Calu3 (cell line): Measurements from ENCODE around the gene HNRNPDL. TPM values are rescaled to one million over a fixed set of nuclear protein-coding genes. Genes with fewer than 3 reads are reported as not detected.

ENCODE experiments used
- BruUV-seq: library from RNA; stranded (reverse); fragments of 400-500 nt; replicated peaks from 2 replicates; lab custom pipeline; 2021; lab: Mats Ljungman, UMichigan
- CTCF ChIA-PET: fragments of 300-600 bp; sonication (Branson Sonifier 250); formaldehyde crosslinking; loops from one replicate; lab custom pipeline; 2022; ENCODE audit warnings: antibody characterized with exemption; lab: Charles Lee
- DNase-seq: peaks from one replicate; pipeline ENCODE4 v3.0.0; 2022
- H3K27ac Mint-ChIP-seq: one replicate; pipeline ENCODE4 v1.8.0; 2022; ENCODE audit warnings: mixed read lengths; ENCODE audit not compliant: unreplicated experiment
- H3K27me3 Mint-ChIP-seq: one replicate; pipeline ENCODE4 v1.8.0; 2022; ENCODE audit warnings: mixed read lengths; ENCODE audit not compliant: unreplicated experiment
- H3K36me3 Mint-ChIP-seq: one replicate; pipeline ENCODE4 v1.8.0; 2022; ENCODE audit warnings: mild to moderate bottlenecking, moderate library complexity, mixed read lengths; ENCODE audit not compliant: insufficient read depth, unreplicated experiment
- H3K4me1 Mint-ChIP-seq: one replicate; pipeline ENCODE4 v1.8.0; 2022; ENCODE audit warnings: mild to moderate bottlenecking, low read depth, mixed read lengths; ENCODE audit not compliant: unreplicated experiment
- H3K4me3 Mint-ChIP-seq: one replicate; pipeline ENCODE4 v1.8.0; 2022; ENCODE audit warnings: mild to moderate bottlenecking, low read depth, moderate library complexity, mixed read lengths; ENCODE audit not compliant: unreplicated experiment
- H3K9me3 Mint-ChIP-seq: one replicate; pipeline ENCODE4 v1.8.0; 2022; ENCODE audit warnings: low read depth, mixed read lengths; ENCODE audit not compliant: unreplicated experiment
- CTCF ChIP-seq: fragments of 200-600 bp; IDR thresholded peaks from one replicate; pipeline ENCODE4 v1.8.0; 2022; ENCODE audit warnings: antibody characterized with exemption; ENCODE audit not compliant: unreplicated experiment
- intact Hi-C: fragments of 100-400 bp; cut with micrococcal nuclease; formaldehyde crosslinking; loops from one replicate; pipeline ENCODE4 v1.10.0; 2022; ENCODE audit not compliant: unreplicated experiment
- total RNA-seq: library from RNA; stranded (reverse); gene quantifications from 2 replicates; pipeline ENCODE4 v1.2.3, GENCODE V29; 2022

HNRNPDL gene
- total RNA-seq, 1 experiment from 2014 or later, result 198 TPM

GRCh38 chr4:82450966-82451755, 20.9 kb upstream of the HNRNPDL start:
- H3K27ac Mint-ChIP-seq, result no peak overlapping the region
- H3K4me3 Mint-ChIP-seq, result no peak overlapping the region
- no peaks in the 10 kb centered on the region for H3K4me1 Mint-ChIP-seq
- CTCF ChIA-PET, result interaction anchor here (0.7 kb wide), 1 partner anchor 42 kb away, joined by 4 read pairs; no protein-coding TSS in a partner anchor
- no TSS peak for BruUV-seq
- DNase-seq, result no peak
- no peaks in the 10 kb centered on the region for H3K27me3 Mint-ChIP-seq
- no peak for TF ChIP-seq CTCF
- no peaks in the 10 kb centered on the region for H3K9me3 Mint-ChIP-seq
- H3K36me3 Mint-ChIP-seq, result peaks cover 20% of the 10 kb centered on the region
- intact Hi-C loops, result no loop called here

GRCh38 chr4:82447886-82448285, 17.6 kb upstream of the HNRNPDL start:
- no TSS peak for BruUV-seq
- intact Hi-C loops, result no loop called here
- DNase-seq, result no peak
- CTCF ChIA-PET, result no interaction called here
- TF ChIP-seq CTCF, result no peak
- no peaks in the 10 kb centered on the region for H3K4me1 Mint-ChIP-seq
- no peaks in the 10 kb centered on the region for H3K27me3 Mint-ChIP-seq
- no peak overlapping the region for H3K4me3 Mint-ChIP-seq
- H3K9me3 Mint-ChIP-seq, result no peaks in the 10 kb centered on the region
- peaks cover 20% of the 10 kb centered on the region for H3K36me3 Mint-ChIP-seq
- no peak overlapping the region for H3K27ac Mint-ChIP-seq

- Mint-ChIP-seq H3K9me3 (no peaks in the 10 kb centered on the region), H3K27me3 (no peaks in the 10 kb centered on the region), H3K4me3 (no peak overlapping the region), H3K36me3 (peaks cover 16% of the 10 kb centered on the region), H3K4me1 (peaks cover 35% of the 10 kb centered on the region), H3K27ac (no peak overlapping the region)
- intact Hi-C loops, result no loop called here
- CTCF ChIA-PET, result no interaction called here
- no TSS peak for BruUV-seq
- no peak for DNase-seq
- TF ChIP-seq CTCF, result no peak
These were observed 8.8 kb upstream of the HNRNPDL start for GRCh38 chr4:82439088-82439487.

GRCh38 chr4:82437285-82438005, 7.2 kb upstream of the HNRNPDL start:
- Mint-ChIP-seq H3K9me3 (no peaks in the 10 kb centered on the region), H3K36me3 (peaks cover 17% of the 10 kb centered on the region), H3K4me3 (no peak overlapping the region), H3K27ac (no peak overlapping the region), H3K27me3 (no peaks in the 10 kb centered on the region), H3K4me1 (peaks cover 35% of the 10 kb centered on the region)
- BruUV-seq, result no TSS peak
- no peak for DNase-seq
- no peak for TF ChIP-seq CTCF
- intact Hi-C loops, result no loop called here
- CTCF ChIA-PET, result no interaction called here
